ENCODE results near the gene TRAPPC13. TPM values are rescaled to one million over a fixed set of nuclear protein-coding genes. Genes with fewer than 3 reads are reported as not detected.

The TRAPPC13 gene
- total and polyA plus RNA-seq, 2 of the 4 experiments (the other 2 are of a cell fraction): 10.1 to 17.2 TPM

- H3K9me3 ChIP-seq (ENCODE audit: control insufficient read depth, insufficient read depth, low read length): no peaks in the 10 kb centered on the region
- H3K4me2 ChIP-seq (ENCODE audit: low read depth, low read length): no peak overlapping the region
- in situ Hi-C loops (cut with MboI; ENCODE audit: low sequenced_read_pairs): no loop called here
- no peaks in the 10 kb centered on the region; the same call in 1 of the 2 replicates for H3K4me1 ChIP-seq (ENCODE audit: control insufficient read depth, insufficient read depth, low read length)
- H3K27me3 ChIP-seq (ENCODE audit: control insufficient read depth, insufficient read depth, low read length): no peaks in the 10 kb centered on the region
- no peak for ATAC-seq (ENCODE audit: low read depth)
- H2BK20ac ChIP-seq (ENCODE audit: low read depth, low read length): no peak overlapping the region
- no peak overlapping the region for H2AFZ ChIP-seq (replicated peaks; ENCODE audit: low read length, poor library complexity)
- 0 out of 2 replicates have a peak, but pooled peaks cover 2% of the 10 kb centered on the region for H3K9me1 ChIP-seq (ENCODE audit: insufficient read depth, low read length)
- WGBS, 2 experiments (ENCODE audit: extremely low coverage in 2 of 2, insufficient read length in 1 of 2): no CpG with 5 or more reads among the region's 2 CpGs
- dilution Hi-C loops (cut with HindIII; ENCODE audit: low sequenced_read_pairs, unreplicated experiment): no loop called here
- H3K36me3 ChIP-seq (ENCODE audit: control insufficient read depth, insufficient read depth, low read length): peaks cover 4% of the 10 kb centered on the region
- no peaks in the 10 kb centered on the region for H4K20me1 ChIP-seq (ENCODE audit: insufficient read depth, low read length)
- no peak overlapping the region for H3K9ac ChIP-seq (ENCODE audit: low read depth, low read length)
- H2AK5ac ChIP-seq (ENCODE audit: low read depth, low read length): no peak overlapping the region
- no peak overlapping the region for H2BK5ac ChIP-seq (ENCODE audit: low read depth, low read length, poor library complexity, severe bottlenecking)
- H3K56ac ChIP-seq (ENCODE audit: extremely low read depth, insufficient read depth, low read length): no peak overlapping the region
- no peak overlapping the region for H3K23ac ChIP-seq (ENCODE audit: low read depth, low read length)
- H4K91ac ChIP-seq (ENCODE audit: insufficient read depth, low read depth, low read length): no peak overlapping the region
- H4K5ac ChIP-seq (ENCODE audit: low read depth, low read length): no peak overlapping the region
- no peak overlapping the region for H4K8ac ChIP-seq (ENCODE audit: low read depth in 2 of 2, low read length in 2 of 2)
- intact Hi-C loops (cut with micrococcal nuclease): no loop called here
- H3K4ac ChIP-seq (ENCODE audit: low read depth, low read length): no peak overlapping the region
- ChIA-PET CTCF (interaction anchor here (0.7 kb wide), 1 partner anchor 983 kb away, joined by 3 read pairs; no protein-coding TSS in a partner anchor), POLR2A (ENCODE audit: unreplicated experiment) (no interaction called here)
- no peak overlapping the region for H3K27ac ChIP-seq (ENCODE audit: insufficient read depth, low read length)
- no peak overlapping the region for H3K4me3 ChIP-seq (ENCODE audit: insufficient read depth, low read depth, low read length)
- DNase-seq: no peak
- no peak overlapping the region for H2AK9ac ChIP-seq (replicated peaks; ENCODE audit: low read depth, low read length, poor library complexity)
- TF ChIP-seq MXI1 (IDR thresholded peaks at IDR 0.05; ENCODE audit: borderline replicate concordance, low read depth, low read length): no peak
- TF ChIP-seq POLR2A (IDR thresholded peaks at IDR 0.05; ENCODE audit: low read depth, low read length): no peak
- no peak for TF ChIP-seq NFE2L2 (IDR thresholded peaks at IDR 0.05; ENCODE audit: low read depth, low read length)
- TF ChIP-seq, protein P1, sequence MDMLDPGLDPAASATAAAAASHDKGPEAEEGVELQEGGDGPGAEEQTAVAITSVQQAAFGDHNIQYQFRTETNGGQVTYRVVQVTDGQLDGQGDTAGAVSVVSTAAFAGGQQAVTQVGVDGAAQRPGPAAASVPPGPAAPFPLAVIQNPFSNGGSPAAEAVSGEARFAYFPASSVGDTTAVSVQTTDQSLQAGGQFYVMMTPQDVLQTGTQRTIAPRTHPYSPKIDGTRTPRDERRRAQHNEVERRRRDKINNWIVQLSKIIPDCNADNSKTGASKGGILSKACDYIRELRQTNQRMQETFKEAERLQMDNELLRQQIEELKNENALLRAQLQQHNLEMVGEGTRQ (IDR thresholded peaks at IDR 0.05; ENCODE audit: low read depth, low read length): no peak
- no peak for TF ChIP-seq SMC3 (IDR thresholded peaks at IDR 0.05; ENCODE audit: low read depth, low read length)
- no peak for TF ChIP-seq RFX5 (IDR thresholded peaks at IDR 0.05; ENCODE audit: low read depth, low read length)
- no peak for TF ChIP-seq BHLHE40 (IDR thresholded peaks at IDR 0.05; ENCODE audit: low read depth, low read length)
- TF ChIP-seq RAD21 (IDR thresholded peaks at IDR 0.05; ENCODE audit: low read length): no peak
- TF ChIP-seq RCOR1 (IDR thresholded peaks at IDR 0.05; ENCODE audit: insufficient replicate concordance, low read length): no peak
- no peak for TF ChIP-seq CHD1 (IDR thresholded peaks at IDR 0.05; ENCODE audit: low read depth, low read length)
- TF ChIP-seq CEBPB (IDR thresholded peaks at IDR 0.05; ENCODE audit: low read depth, low read length): no peak
- no peak for TF ChIP-seq FOS (IDR thresholded peaks at IDR 0.05; ENCODE audit: low read depth, low read length)
- TF ChIP-seq MAZ (IDR thresholded peaks at IDR 0.05; ENCODE audit: borderline replicate concordance, low read depth, low read length): no peak
- no peak for TF ChIP-seq CTCF (conservative IDR thresholded peaks at IDR 0.05; ENCODE audit: low read depth, low read length)
- TF ChIP-seq ELK1 (IDR thresholded peaks at IDR 0.05; ENCODE audit: borderline replicate concordance, low read depth, low read length): no peak
- TF ChIP-seq MAFK (IDR thresholded peaks at IDR 0.05; ENCODE audit: low read depth, low read length): no peak
- no peak overlapping the region for H3K14ac ChIP-seq (replicated peaks; ENCODE audit: low read depth, low read length)
- no peaks in the 10 kb centered on the region; a peak in 2 of 4 replicates for H3K79me1 ChIP-seq (ENCODE audit: low read depth in 1 of 2, low read length in 2 of 2)
- no peak overlapping the region for H2BK15ac ChIP-seq (ENCODE audit: low read depth, low read length)
- no peak overlapping the region for H2BK120ac ChIP-seq (ENCODE audit: low read depth, low read length)
- BruUV-seq (replicated peaks): no TSS peak
- no peak overlapping the region for H3K18ac ChIP-seq (ENCODE audit: low read depth, low read length)
Measured at GRCh38 chr5:65646938-65647337, 22.1 kb downstream of the TRAPPC13 start.
